NCI-H524 (cell line): Measurements from ENCODE around the gene INTS4.
"Not testable (repeated sequence)": the region's sequence is repeated elsewhere in the genome, so short reads cannot be mapped to it uniquely, and the experiment has no call there.

ENCODE experiments used
- DNase-seq, 2 experiments: peaks; one replicate each; lab custom pipeline; 2025; lab: John Stamatoyannopoulos, UW

Gene INTS4

DNA sequence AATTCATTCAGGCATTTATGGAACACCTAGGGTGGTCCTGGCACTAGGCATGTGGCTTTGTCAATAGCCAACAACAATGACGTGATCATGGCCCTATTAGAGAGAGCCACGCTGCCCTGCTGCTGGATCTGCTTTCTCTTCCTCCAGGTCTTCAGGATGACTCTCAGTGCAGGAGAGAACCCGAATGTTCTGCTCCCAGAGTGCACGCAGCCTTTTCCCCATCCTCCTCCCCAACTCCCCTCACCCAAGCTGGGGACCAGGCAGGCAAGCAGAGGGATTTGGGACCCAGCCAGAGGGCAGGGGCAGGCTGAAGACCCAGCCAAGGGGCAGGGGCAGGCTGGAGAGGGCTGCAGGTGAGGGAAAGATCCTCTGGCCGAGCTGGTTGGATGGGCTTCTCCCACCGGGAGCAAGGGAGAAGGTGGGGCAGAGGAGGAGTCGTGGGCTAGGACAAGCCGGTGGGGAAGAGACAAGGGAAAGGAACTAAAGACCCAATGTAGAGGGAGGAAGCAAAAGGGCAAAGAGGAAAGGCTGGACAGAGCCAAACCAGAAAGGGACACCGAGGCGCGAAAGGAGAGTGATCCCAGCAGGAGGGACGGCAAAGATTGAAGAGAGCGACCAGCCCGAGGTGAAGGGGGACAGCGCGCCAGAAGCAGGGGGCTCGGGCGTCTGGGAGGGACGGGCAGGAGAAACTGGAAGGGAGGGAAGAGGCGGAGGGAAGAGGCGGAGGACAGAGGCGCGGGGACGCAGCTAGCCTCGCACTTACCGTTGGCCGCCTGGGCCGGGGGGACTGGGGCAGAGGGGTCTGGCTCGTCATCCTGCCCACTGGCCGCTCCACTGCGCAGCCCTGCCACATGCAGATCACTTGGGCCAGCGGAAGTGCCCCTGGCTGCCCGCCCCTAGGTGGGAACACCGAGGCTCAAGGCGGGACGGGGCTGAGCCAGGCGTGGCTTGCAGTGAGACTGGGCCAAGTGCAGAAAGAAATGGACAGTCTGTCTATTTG lies 28.2 kb upstream of the INTS4 start, which contains the start of gene KCTD14:
TSS of gene KCTD14 (minus strand) at position 880 of the 1,000 bp plus-strand sequence. CDS start at position 853, 27 bp downstream.
- DNase-seq = no peak

DNA sequence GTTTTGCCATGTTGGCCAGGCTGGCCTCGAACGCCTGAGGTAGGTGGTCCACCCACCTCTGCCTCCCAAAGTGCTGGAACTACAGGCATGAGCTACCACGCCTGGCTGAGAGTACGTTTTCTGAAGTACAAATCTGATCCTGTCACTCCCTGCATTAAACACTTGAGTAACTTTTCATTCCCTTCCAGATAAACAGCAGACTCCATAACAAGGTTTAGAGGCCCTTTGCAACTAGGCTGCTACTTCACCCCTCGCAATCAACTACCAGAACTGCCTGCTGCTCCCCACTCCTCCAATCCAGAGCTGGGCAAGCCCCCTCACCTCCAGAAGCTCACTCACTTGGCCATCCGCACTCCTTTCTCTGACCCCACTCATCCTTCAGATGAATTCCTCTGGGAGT lies 27.1 kb upstream of the INTS4 start:
- DNase-seq = no peak

DNA sequence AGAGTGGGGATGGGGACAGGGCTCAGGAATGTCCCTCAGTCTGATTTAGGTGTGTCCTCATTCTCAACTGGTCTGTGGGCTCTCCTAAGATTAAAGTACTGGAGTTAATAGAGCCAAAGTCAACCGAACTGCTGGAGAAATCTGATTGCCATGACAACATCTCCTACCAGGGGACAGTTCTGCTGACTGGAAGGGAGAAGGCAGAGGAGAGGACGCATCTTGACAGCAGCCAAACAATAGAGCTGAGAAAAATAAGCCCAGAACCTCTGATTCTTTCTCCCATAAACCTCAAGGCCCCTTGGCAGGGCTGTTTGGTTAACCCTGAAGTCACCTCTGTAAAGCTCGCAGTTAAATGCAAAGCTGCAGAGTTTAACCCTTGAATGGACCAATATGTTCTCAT lies 25.8 kb upstream of the INTS4 start:
- no peak for DNase-seq

DNA sequence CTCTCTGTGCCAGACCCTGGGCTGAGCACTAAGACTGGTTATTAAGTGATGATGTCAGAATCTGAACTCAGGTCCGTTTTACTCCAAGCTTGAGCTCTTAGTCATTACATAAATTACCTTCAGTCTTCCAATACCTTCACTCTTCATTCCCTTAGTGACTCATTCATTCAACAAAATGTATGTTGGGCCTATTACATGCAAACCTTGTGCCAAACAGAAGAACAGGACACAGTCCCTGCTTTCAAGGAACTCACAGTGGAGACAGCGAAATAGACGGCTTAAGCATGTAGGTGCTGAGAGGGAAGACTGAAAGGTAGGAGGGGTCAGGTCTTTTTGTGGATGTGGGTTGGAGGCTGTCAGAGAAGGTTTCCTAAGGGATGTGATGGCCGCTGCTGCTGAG lies 25.3 kb upstream of the INTS4 start:
- DNase-seq = no peak

DNA sequence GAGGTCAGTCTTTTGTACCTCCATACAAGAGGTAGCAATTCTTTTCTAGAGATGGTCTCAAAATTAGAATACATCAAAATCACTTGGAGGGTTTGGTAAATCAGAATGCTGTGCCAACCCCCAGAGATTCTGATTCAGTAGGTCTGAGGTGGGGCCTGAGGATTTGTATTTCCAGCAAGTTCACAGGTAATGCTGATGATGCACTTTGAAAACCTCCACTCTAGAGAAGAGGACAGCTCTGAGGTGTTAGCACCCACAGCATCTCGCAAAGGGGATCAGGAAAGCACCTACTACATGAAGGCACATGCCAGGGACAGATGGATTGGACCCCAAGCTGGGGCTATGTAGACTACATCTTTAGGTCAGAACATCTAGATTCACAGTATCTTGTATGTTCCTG lies 21.4 kb upstream of the INTS4 start:
- no peak for DNase-seq

DNA sequence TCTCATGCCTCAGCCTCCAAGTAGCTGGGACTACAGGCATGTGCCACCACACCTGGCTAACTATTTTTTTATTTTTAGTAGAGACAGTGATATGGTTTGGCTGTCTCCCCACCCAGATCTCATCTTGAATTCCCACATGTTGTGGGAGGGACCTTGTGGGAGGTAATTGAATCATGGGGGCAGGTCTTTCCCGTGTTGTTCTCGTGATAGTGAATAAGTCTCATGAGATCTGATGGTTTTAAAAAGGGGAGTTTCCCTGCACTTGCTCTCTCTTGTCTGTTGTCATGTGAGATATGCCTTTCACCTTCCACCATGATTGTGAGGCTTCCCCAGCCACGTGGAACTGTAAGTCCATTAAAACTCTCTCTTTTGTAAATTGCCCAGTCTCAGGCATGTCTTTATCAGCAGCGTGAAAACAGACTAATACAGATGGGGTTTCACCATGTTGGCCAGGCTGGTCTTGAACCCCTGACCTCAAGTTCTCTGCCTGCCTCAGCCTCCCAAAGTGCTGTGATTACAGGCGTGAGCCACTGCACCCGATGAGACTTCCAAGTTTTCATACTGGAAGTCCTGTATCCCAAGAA lies 20.6 kb upstream of the INTS4 start:
- not testable (repeated sequence) for DNase-seq

DNA sequence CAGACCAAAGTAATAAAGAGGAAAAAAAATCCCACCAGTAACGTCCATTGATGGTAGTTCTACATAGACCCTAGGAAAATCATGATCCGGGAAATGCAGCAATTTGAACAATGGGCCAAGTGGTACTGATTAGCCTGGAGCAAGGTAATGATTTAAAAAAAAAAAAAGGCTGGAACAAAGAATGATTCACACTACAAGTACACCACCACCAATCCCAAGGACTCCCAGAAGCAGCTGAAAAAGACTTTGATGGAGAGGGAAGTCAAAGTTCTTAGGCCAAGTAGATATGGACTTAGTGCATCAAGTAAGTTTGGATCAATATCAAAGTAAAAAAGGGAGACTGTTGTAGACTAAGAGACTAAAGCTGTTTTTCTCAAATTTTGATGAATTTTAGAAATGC lies 16.8 kb upstream of the INTS4 start:
- DNase-seq = no peak

DNA sequence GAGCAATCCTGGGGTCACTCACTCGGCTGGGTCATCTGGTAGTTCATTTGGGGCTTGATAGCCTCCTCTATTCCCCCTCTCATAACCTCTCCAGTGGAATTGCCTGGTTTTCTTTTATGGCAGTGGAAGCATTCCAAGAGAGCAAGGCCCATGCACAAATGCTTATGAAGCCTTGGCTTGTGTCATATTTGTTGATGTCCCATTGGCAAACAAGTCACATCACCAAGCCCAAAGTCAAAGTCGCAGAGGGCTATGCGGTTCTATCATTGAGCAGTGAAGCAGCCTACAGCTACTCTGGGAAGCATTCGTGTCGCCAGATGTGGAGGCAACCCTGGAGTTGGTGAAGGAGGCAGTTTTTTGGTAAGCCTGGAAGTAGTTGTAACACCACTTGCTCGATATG lies 16.3 kb upstream of the INTS4 start:
- no peak for DNase-seq

DNA sequence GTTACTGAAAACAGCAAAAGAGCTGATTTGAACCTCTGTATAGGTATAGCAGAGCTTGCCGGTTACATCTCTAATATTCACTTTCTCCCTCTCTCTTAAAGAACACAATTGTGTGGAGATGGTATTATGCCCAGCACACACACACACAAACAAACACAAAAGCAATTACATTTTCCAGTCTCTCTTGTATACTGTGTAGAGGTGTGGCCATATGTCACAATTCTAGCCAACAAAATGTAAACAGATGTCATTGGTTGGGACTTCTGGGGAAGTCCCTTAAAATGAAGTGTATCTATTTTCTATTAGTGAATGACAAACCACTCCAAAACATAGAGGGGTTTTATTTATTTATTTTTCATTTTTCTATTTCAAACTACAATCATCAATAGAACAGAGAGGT lies 15.8 kb upstream of the INTS4 start:
- no peak for DNase-seq

DNA sequence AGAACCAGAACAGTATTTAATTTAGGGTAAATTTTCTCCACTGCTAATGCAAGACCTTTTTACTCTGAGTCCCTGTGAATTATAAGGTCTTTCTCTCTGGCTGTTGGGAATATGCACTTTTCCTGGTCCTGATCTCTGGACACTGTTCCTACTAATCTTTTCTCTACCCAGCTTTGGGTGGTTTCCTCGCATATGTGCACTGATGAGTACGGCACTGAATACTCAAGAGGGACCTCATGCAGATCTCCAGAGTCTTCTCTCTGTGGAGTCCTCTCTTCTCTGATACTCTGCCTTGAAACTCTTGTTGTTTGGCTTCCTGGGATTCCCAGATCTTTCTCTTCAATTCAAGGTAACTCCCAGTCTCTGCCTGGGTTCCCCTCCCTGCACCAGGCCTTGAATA lies 14.6 kb upstream of the INTS4 start:
- no peak for DNase-seq

DNA sequence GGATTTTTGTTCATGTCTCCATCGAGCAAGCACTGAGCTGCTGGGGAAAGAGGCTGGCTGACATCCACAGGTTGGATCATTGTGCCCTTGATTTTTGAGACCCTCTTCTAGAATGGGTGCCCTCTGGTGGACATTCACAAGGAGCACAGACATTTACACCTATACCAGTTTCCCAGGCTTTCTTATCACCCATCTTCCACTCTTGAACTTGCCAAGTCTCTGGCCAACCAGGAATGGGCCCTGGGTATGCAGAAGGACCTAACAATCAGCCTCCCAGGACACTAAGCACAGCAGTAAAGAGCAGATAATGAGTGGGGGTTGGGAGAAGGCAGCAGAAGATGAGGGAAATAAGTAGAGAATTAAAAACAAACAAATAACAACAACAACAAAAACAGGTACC lies 5.7 kb upstream of the INTS4 start:
- peak; percentile 62 to 76 for DNase-seq

DNA sequence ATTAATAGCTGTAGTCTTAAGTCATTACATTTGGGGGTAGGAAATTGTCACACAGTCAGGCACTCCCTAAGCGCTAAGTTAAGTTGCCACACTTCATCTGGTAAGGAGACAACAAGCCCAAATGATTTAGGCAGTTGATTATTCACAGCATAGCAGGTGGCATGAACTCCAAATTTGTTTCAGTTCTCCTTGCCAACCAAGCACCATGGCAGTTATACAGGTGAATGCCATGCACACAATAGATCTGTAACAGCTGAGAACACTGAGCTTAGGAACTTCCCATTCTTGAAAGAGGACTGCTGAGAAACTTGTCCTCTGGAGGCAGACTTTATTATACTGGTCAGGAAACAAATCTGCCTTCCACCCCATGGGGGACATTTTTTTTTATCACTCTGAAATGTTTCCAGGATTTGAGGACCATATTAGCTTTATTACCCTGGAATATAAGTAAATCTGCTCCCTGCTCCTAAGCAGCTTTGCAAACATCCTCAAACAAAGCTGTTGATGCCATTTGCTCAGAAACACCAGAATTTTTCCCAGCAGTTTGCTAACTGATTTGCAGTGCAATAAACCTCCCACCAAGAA lies 5.1 kb upstream of the INTS4 start:
- DNase-seq = no peak

DNA sequence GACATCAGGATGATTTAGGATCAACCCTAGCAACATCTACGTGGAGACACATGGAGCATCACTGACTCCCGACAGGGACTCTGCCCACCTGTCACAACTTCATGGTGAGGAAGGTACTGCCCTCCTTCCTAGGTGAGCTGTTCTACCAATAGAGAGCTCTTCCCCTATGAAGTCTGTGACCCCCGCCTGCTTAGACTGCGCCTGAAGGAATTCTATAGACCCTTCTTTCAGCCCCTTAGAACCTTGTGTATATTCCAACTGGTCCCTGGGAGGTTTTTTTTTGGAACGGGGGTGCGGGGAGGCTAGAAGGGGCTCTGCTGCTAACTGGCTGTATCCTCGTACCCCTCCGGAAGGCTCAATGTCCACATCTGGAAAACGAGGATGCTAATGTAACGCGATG lies 566 bp downstream of the INTS4 start:
- peak in 1 of 2 experiments; percentile 18 for DNase-seq

DNA sequence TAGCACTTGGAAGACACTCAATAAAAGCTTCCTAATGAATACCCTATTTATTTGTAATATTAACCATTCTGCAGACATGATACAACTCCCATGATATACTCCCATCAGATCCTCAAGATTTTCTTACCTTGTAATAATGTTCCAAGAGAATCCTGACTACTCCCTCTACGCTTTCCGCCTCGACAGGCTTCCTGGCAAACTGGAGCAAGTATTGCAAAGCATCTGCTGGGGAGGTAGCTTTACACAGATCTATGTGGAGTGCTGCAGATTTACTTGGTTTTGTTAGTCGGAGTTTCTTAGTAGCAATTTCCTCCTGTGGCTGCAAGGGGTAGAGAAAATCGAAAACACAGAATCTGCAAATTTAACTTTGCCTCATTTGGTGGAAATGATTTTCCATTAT lies 3.5 kb downstream of the INTS4 start:
- DNase-seq = no peak

DNA sequence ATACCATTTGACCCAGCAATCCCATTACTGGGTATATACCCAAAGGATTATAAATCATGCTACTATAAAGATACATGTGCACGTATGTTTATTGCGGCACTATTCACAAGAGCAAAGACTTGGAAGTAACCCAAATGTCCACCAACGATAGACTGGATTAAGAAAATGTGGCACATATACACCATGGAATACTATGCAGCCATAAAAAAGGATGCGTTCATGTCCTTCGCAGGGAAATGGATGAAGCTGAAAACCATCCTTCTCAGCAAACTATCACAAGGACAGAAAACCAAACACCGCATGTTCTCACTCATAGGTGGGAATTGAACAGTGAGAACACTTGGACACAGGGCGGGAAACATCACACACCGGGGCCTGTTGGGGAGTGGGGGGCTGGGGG lies 8.0 kb downstream of the INTS4 start:
- not testable (repeated sequence) for DNase-seq

DNA sequence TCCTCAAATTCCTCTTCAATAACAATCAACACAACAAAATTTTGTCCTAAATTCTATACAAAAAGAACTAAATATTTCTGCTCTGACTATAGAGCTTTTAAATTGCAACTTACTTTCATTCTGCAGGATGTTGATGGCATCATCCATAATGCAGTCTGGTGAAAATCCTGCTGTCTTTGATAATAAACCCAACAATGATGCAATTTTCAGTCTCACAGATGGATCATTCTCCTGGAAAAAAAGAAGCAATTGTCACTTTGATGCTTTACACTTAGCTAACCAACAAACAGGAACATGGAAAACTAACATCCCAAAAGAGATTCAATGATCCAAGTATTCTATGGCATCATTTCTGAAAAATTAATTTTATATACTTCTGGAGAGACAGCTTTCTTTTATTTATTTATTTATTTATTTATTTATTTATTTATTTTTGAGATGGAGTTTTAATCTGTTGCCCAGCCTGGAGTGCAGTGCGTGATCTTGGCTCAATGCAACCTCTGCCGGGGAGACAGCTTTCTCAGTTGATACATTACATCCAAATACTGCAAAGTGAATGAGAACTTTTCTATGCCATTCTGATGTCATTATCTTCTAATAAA lies 13.0 kb downstream of the INTS4 start:
- DNase-seq = no peak

DNA sequence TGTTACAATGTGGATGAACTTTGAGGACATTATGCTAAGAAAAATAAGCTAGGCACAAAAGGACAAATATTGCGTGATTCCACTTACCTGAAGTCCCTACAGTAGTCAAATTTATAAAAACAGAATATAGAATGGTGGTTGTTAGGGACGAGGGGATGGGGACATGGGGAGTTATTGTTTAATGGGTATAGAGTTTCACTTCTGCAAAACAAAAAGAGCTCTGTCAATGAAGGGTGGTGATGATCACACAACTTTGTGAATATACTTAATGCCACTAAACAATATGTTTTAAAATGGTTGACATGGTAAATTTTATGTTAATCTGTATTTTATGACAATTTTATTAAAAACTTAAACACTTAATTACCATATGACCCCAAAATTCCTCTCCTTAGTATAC lies 26.1 kb downstream of the INTS4 start:
- DNase-seq = no peak

DNA sequence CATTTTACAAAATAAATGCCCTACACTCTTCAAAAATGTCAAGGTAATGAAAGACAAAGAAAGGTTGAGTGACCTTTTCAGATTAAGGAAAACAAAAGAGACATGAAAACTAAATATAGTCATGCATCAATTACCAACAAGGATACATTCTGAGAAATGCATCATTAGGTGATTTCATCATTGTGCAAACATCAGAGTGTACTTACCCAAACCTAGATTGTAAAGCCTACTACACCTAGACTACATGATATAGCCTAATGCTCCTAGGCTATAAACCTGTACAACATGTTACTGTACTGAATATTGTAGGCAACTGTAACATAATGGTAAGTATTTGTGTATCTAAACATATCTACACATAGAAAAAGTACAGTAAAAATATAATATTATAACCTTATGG lies 26.7 kb downstream of the INTS4 start:
- DNase-seq = no peak

DNA sequence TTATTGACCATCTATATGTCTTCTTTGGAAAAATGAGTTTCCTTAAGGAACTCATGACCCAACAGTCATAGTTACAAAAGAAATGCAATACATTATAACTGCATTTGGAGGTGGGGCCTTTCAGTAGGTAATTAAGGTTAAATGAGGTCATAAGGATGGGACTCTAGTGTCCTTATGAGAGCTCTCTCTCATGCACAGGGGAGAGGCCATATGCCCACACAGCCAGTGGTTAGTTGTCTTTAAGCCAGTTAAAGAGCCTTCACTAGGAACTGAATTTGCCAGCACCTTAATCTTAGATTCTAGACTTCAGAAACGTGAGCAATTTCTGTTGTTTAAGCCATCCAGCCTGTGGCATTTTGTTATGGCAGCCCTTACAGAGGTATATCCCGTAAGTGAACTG lies 27.3 kb downstream of the INTS4 start:
- DNase-seq = peak in 1 of 2 experiments; percentile 32

DNA sequence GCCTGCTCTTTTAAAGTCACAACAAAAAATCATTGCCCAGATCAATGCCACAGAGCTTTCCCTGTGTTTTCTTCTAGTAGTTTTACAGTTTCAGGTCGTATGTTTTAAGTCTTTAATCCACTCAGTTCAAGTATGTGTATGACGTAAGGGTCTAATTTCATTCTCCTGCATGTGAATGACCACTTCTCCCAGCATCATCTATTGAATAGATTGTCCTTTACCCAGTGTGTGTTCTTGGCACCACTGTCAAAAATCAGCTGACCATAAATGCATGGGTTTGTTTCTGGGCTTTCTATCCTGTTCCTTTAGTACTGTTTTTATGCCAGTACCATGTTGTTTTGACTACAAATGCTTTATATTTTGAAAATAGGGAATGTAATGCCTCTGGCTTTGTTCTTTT lies 28.1 kb downstream of the INTS4 start:
- DNase-seq = no peak

DNA sequence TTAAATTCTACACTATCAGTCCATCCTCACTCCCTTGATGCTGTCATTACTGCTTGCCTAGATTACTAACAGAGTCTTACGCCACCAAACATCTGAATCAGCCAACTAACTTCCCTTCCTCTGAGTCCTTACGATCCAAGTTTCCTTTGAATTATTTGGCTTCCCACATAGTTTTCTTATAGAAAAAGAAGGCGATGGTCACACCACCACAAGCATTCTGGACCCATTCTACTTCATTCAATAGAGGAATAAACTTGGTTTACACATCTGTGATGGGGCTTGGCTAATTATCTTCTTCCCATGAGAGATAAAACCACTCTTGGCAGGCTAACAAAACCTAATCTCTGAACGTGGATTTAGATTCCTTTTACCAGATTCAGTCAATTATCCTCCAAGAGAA lies 35.0 kb downstream of the INTS4 start:
- DNase-seq = no peak

DNA sequence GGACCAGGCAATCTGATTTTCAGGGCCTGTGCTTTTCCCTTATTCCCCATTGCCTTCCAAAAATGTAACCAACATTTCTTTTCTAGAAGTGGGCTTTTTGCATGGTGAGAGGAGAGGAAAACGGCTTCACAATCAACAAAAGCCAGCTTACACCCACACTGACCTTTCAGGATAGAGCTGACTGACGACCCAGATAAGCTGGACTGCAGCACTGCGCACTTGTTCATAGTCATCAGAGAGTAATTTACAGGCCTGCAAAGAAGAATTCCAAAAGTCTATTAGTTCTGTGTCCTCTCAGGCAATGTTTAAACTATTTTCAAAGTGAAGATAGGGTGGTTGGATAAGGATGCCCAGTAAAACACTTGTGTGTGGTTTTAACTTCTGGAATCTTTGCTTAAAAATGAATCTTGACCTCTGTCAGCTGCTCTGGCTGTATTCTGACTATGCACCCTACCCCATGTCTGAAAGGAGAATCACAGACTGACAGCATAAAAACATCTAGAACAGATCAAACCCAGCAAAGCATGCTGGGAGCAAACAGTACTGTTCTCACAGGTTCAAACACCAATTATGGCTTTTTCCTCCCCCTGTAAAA lies 35.8 kb downstream of the INTS4 start:
- DNase-seq = not testable (repeated sequence)
